ENCODE measurements around the gene UBE4B.

DNA sequence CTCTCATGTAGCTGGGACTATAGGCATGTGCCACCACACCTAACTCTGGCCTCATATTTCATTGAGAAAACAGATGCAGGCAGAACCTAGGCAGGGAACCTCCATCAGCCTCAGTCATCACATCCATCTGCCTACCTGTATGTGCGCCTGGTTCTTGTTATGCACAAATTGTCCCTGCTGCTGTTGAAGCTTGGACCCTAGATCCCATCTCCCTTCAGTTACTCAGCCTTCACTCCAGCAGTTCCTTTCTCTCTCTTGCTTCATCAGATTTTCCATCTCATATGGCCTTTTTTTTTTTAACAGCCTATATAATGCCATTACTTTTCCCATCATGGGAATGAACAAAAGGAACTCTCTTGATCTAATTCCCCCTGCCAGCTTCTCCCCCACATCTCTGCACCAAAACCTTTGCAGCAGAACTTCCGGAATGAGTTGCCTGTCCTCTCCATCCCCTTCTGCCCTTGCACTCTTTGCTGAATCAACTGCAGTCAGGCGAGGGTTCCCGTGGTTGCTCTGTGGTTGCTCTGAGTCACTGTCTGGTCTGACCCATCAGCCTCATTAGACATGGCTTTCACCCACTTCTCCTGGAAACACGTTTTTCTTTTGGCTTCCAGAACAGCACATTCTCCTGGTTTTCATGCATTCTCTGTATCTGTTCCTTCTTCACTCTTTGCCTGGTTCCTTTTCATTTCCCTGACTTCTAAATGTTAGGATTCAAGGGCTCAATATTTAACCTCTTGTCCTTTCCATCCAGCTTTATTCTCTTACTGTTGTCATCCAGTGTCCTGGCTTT lies 41.5 kb downstream of the UBE4B start:
- TF ChIP-seq POLR2AphosphoS5 (IDR thresholded peaks at IDR 0.05) (peak in 1 of 4 donors; percentile 45), CTCF (IDR thresholded peaks at IDR 0.05) (no peak)

Data from sigmoid colon (tissue), 4 donors.